NCI-H2196 treated with DMSO at 0.1 percent for 48 hours (cell line): ENCODE measurements around the gene UPK3BL1.
"Not testable (repeated sequence)": the region's sequence is repeated elsewhere in the genome, so short reads cannot be mapped to it uniquely, and the experiment has no call there.

ENCODE experiments used
- DNase-seq: peaks from one replicate; lab custom pipeline; 2025; ENCODE audit not compliant: unreplicated experiment; lab: John Stamatoyannopoulos, UW

Gene UPK3BL1

GRCh38 chr7:102630622-102631021 lies 12.0 kb downstream of the UPK3BL1 start:
- not testable (repeated sequence) for DNase-seq

GRCh38 chr7:102627271-102627904 lies 15.2 kb downstream of the UPK3BL1 start:
- DNase-seq = not testable (repeated sequence)

GRCh38 chr7:102618122-102618521 lies 24.5 kb downstream of the UPK3BL1 start:
- not testable (repeated sequence) for DNase-seq

- DNase-seq = not testable (repeated sequence)
These were observed 26.0 kb downstream of the UPK3BL1 start, which contains the start of gene RASA4 for GRCh38 chr7:102616507-102617125. Gene RASA4 (minus strand): TSS chr7:102616756. CDS start chr7:102616689, 67 bp downstream.

- not testable (repeated sequence) for DNase-seq
These were observed 26.7 kb downstream of the UPK3BL1 start for GRCh38 chr7:102615930-102616329.

GRCh38 chr7:102614873-102615272 lies 27.7 kb downstream of the UPK3BL1 start:
- not testable (repeated sequence) for DNase-seq

GRCh38 chr7:102614346-102614697 lies 28.3 kb downstream of the UPK3BL1 start:
- not testable (repeated sequence) for DNase-seq

- DNase-seq = not testable (repeated sequence)
These were observed 28.8 kb downstream of the UPK3BL1 start for GRCh38 chr7:102613575-102614345.

- not testable (repeated sequence) for DNase-seq
These were observed 30.8 kb downstream of the UPK3BL1 start for GRCh38 chr7:102611675-102612325.

GRCh38 chr7:102611013-102611674 lies 31.4 kb downstream of the UPK3BL1 start:
- not testable (repeated sequence) for DNase-seq

GRCh38 chr7:102610441-102610840 lies 32.1 kb downstream of the UPK3BL1 start:
- DNase-seq = not testable (repeated sequence)

- DNase-seq = not testable (repeated sequence)
These were observed 32.9 kb downstream of the UPK3BL1 start for GRCh38 chr7:102609734-102610133.

GRCh38 chr7:102606848-102607247 lies 35.7 kb downstream of the UPK3BL1 start:
- DNase-seq = not testable (repeated sequence)

GRCh38 chr7:102604431-102605145 lies 38.0 kb downstream of the UPK3BL1 start:
- DNase-seq = not testable (repeated sequence)

GRCh38 chr7:102602317-102602716 lies 40.3 kb downstream of the UPK3BL1 start:
- DNase-seq = not testable (repeated sequence)

GRCh38 chr7:102599699-102600098 lies 42.9 kb downstream of the UPK3BL1 start:
- not testable (repeated sequence) for DNase-seq

GRCh38 chr7:102596036-102596435 lies 46.6 kb downstream of the UPK3BL1 start:
- DNase-seq = not testable (repeated sequence)

- not testable (repeated sequence) for DNase-seq
These were observed 48.8 kb downstream of the UPK3BL1 start for GRCh38 chr7:102593637-102594334.

GRCh38 chr7:102592477-102593019 lies 50.0 kb downstream of the UPK3BL1 start:
- DNase-seq = not testable (repeated sequence)
